ENCODE measurements around the gene SNTA1.
"Not testable (repeated sequence)": the region's sequence is repeated elsewhere in the genome, so short reads cannot be mapped to it uniquely, and the experiment has no call there.

SNTA1 gene

GRCh38 chr20:33391722-33392415 lies 51.7 kb downstream of the SNTA1 start:
- no peak for DNase-seq

GRCh38 chr20:33389326-33389725 lies 54.2 kb downstream of the SNTA1 start:
- not testable (repeated sequence) for DNase-seq

DNA sequence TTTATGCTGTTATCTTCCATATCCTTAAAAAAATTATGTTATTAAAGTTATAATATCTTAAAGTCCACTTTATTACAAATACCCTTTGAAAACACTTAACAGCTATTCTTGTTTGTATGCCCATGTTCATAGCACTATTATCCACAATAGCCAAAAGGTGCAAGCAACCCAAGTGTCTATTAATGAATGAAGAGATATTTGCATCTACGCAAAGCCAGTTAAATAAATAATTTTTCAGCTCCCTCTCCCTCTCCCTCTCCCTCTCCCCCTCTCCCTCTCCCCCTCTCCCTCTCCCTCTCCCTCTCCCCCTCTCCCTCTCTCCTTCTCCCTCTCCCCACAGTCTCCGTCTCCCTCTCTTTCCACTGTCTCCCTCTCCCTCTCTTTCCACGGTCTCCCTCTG lies 55.3 kb downstream of the SNTA1 start:
- no peak for DNase-seq

DNA sequence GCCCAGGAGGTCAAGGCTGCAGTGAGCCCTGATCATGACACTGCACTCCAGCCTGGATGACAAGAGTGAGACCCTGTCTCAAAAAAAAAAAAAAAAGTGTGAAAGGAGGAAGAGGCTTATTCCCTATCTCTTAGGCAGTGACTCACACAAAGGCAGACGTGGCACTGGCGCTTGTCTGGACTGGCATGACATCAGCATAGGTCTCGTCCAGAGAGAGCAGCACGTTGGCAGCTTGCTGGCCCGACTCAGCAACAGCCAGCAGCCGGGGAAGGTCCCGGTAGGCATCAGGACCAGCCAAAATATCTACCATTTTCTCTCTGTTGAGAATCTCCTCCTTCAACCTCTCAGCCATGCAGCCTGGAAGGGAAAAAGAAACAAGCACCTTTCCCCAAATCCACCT lies 56.4 kb downstream of the SNTA1 start:
- no peak for DNase-seq

GRCh38 chr20:33386673-33387072 lies 56.9 kb downstream of the SNTA1 start:
- no peak for DNase-seq

- no peak for DNase-seq
These were observed 66.2 kb downstream of the SNTA1 start for GRCh38 chr20:33377366-33377765.

DNA sequence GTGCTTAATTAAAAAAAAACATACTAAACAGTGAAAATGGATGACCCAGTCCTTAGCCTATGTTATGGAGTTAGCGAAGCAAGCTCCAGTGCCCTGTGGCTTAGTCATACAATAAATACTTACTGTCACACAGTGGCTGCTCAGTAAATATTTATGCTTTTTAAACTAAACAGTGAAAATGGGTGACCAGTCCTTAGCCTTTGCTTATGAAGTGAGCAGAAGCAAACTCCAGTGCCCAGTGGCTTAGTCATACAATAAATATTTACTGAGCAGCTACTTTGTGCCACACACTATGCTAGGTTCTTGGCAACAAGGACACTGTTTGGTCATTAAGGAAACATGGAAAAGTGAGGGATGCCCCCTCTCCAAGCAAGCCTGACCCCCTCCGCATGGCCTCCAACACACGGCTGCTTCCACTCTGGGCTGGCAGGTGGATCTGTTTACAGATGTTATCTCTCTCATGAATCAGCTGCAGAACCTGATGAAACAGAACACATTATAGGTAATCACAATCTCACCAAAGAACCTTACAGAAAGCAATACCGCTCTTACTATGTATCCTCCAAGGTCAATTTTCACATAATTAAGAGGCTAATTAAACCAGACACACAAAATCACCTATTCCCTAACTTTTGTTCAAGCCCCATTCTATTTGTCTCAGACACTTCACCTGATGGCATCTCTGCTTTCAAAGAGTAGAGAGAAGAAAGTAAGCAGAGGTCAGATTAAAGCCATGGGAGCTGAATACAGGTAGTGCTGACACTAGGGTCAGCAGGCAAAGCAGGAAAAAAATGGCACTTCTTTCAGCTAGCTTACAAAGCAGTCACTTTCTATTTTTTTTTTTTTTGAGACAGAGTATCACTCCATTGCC lies 69.6 kb downstream of the SNTA1 start:
- DNase-seq, result peak; percentile 16

- no peak for DNase-seq
These were observed 70.5 kb downstream of the SNTA1 start for GRCh38 chr20:33372993-33373441.

DNA sequence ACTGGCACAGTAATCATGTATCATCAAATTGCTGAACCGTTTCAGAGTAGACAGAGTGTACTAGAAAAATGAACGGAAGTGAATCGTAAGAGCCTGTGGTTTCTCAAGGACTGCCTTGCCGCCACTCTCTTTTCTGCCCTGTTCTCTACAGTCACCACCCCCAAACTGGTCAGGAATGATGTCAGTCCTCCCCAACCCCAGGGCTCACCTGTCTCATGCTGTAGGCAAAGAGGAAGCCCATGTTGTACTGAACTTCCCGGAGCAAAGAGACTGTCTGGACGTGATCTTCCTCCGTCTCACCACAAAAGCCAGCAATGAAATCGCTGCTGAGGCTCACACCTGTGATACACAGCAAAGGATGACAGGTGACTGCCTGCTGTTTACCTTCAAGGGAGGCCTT lies 73.3 kb downstream of the SNTA1 start:
- no peak for DNase-seq

- DNase-seq, result no peak
These were observed 80.7 kb downstream of the SNTA1 start for GRCh38 chr20:33362898-33363297.

- DNase-seq, result no peak
These were observed 83.9 kb downstream of the SNTA1 start for GRCh38 chr20:33359399-33360261.

Measured in NCI-H1105 treated with DMSO at 0.1 percent for 48 hours (cell line).